Activated T-cell treated with anti-CD3 and anti-CD28 coated beads, Interleukin-2, amount 50 U/mL, for 4 hours (primary cell): ENCODE data around the gene PPP1R12B. TPM values are rescaled to one million over a fixed set of nuclear protein-coding genes. Genes with fewer than 3 reads are reported as not detected.
"Not testable (repeated sequence)": the region's sequence is repeated elsewhere in the genome, so short reads cannot be mapped to it uniquely, and the experiment has no call there.

ENCODE experiments used
- ATAC-seq, 2 donors: fragments of 200-7000 bp; cut with Tn5 transposase; one replicate each; pipeline ENCODE4 v1.10.0; 2021
- DNase-seq: peaks from one replicate; pipeline ENCODE4 v3.0.0-alpha.2; 2020
- H3K27me3 Mint-ChIP-seq: one replicate; pipeline ENCODE4 v1.8.0; 2021; ENCODE audit warnings: low read depth, mixed read lengths
- H3K36me3 Mint-ChIP-seq: one replicate; pipeline ENCODE4 v1.8.0; 2022; ENCODE audit warnings: mixed read lengths; ENCODE audit not compliant: insufficient read depth
- H3K4me1 Mint-ChIP-seq: one replicate; pipeline ENCODE4 v1.8.0; 2021; ENCODE audit warnings: low read depth, mixed read lengths
- H3K4me3 Mint-ChIP-seq: one replicate; pipeline ENCODE4 v1.8.0; 2021; ENCODE audit warnings: mild to moderate bottlenecking, moderate library complexity, mixed read lengths
- H3K9me3 Mint-ChIP-seq: one replicate; pipeline ENCODE4 v1.8.0; 2021; ENCODE audit warnings: mixed read lengths
- total RNA-seq, 3 donors: library from RNA; stranded (reverse); gene quantifications; one replicate each; pipeline ENCODE4 v1.2.1, GENCODE V29; 2021

The PPP1R12B gene
- total RNA-seq, 3 donors from 2014 or later, result 4.7 to 8.1 (median 5.4) TPM

GRCh38 chr1:202484820-202485219, 136.3 kb downstream of the PPP1R12B start:
- H3K27me3 Mint-ChIP-seq, ATAC-seq, DNase-seq, H3K4me3 Mint-ChIP-seq: not testable (repeated sequence)
- peaks cover 15% of the 10 kb centered on the region for H3K9me3 Mint-ChIP-seq
- peaks cover 20% of the 10 kb centered on the region for H3K36me3 Mint-ChIP-seq
- H3K4me1 Mint-ChIP-seq, result peaks cover 34% of the 10 kb centered on the region

DNA sequence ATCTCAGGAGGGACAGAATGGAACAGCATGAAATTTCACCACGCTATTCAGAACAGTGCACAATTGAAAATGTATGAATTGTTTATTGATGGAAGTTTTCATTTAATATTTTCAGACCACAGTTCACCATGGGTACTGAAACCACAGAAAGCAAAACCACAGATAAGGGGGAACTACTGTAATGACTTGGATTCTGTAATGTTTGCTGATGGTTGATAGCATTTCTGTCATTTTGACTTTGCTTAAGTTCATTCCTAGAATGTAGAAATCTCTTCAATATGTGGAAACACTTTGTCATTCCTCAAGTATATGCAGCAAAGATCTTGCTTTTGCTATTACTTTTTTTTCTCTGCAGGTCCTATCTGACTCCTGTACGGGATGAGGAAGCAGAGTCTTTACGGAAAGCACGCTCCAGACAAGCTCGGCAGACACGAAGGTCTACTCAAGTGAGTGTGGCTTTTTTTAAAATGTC, 139.7 kb downstream of the PPP1R12B start:
- peaks cover 21% of the 10 kb centered on the region for H3K36me3 Mint-ChIP-seq
- not testable (repeated sequence) for H3K4me3 Mint-ChIP-seq, H3K27me3 Mint-ChIP-seq, DNase-seq
- ATAC-seq, result peak; percentile 67 to 82
- H3K4me1 Mint-ChIP-seq, result peaks cover 24% of the 10 kb centered on the region
- peaks cover 15% of the 10 kb centered on the region for H3K9me3 Mint-ChIP-seq

- ATAC-seq, H3K4me3 Mint-ChIP-seq, H3K27me3 Mint-ChIP-seq, DNase-seq: not testable (repeated sequence)
- peaks cover 23% of the 10 kb centered on the region for H3K36me3 Mint-ChIP-seq
- H3K4me1 Mint-ChIP-seq, result peaks cover 15% of the 10 kb centered on the region
- H3K9me3 Mint-ChIP-seq, result peaks cover 10% of the 10 kb centered on the region
Observed at GRCh38 chr1:202489101-202489500, 140.6 kb downstream of the PPP1R12B start.

DNA sequence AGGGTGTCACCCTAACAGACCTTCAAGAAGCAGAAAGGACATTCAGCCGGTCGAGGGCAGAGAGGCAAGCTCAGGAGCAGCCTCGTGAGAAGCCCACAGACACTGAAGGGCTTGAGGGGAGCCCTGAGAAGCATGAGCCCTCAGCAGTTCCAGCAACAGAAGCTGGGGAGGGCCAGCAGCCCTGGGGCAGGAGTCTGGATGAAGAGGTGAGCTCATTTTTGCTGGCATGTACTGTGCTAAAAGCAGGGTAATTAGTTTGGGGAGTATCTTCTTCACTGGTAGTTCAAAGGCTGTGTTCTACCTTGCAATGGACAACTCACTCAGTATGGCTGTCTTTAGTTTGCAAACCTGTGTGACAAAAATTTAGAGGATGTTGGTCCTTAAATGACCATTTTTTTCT, 144.6 kb downstream of the PPP1R12B start:
- not testable (repeated sequence) for H3K9me3 Mint-ChIP-seq, H3K27me3 Mint-ChIP-seq, ATAC-seq, H3K4me3 Mint-ChIP-seq, H3K4me1 Mint-ChIP-seq, DNase-seq
- H3K36me3 Mint-ChIP-seq, result peaks cover 41% of the 10 kb centered on the region

GRCh38 chr1:202498542-202498941, 150.0 kb downstream of the PPP1R12B start:
- Mint-ChIP-seq H3K9me3 (no peaks in the 10 kb centered on the region), H3K27me3 (no peaks in the 10 kb centered on the region), H3K4me1 (no peaks in the 10 kb centered on the region), H3K36me3 (peaks cover 26% of the 10 kb centered on the region), H3K4me3 (no peak overlapping the region)
- DNase-seq (no peak), ATAC-seq (no peak)

DNA sequence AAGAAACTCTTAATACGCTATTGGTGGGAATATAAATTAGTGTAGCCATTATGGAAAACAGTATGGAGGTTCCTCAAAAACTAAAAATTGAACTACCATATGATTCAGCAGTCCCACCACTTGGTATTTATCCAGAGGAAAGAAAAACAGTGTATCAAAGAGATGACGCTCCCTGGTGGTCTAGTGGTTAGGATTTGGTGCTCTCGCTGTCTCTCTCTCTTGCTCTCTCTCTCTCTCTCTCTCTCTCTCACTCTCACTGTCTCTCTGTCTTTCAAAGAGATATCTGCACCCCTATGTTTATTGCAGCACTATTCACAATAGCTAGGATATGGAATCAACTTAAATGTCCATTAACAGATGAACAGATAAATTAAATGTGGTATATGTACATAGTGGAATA, 151.5 kb downstream of the PPP1R12B start:
- DNase-seq, H3K27me3 Mint-ChIP-seq, H3K9me3 Mint-ChIP-seq, H3K4me1 Mint-ChIP-seq, ATAC-seq, H3K4me3 Mint-ChIP-seq: not testable (repeated sequence)
- H3K36me3 Mint-ChIP-seq, result peaks cover 23% of the 10 kb centered on the region

- DNase-seq (no peak), ATAC-seq (no peak)
- Mint-ChIP-seq H3K4me1 (no peaks in the 10 kb centered on the region), H3K9me3 (no peaks in the 10 kb centered on the region), H3K4me3 (no peak overlapping the region), H3K36me3 (peaks cover 16% of the 10 kb centered on the region), H3K27me3 (no peaks in the 10 kb centered on the region)
Observed at GRCh38 chr1:202501281-202501680, 152.8 kb downstream of the PPP1R12B start.

DNA sequence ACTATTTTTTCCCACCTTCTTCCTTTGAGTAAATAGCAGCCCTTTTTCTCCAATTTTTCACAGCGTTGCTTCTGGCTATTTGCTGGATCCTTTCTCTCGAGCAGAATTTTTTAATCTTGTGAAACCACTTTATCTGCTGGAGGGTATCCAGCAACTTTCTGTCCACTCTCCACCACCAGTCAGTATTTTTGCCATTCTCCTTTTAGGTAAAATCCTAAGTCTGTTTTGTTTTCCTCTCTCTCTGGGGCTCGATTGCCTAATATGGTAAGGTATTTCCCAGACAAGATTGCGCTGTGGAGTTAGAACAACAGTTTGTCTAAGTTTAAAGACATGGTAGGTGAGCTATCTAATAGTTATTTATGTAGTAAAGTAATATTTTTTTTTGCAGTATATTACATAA, 156.9 kb downstream of the PPP1R12B start:
- no peak for ATAC-seq
- no peak for DNase-seq
- no peaks in the 10 kb centered on the region for H3K9me3 Mint-ChIP-seq
- no peak overlapping the region for H3K4me3 Mint-ChIP-seq
- H3K36me3 Mint-ChIP-seq, result peaks cover 12% of the 10 kb centered on the region
- no peaks in the 10 kb centered on the region for H3K4me1 Mint-ChIP-seq
- no peaks in the 10 kb centered on the region for H3K27me3 Mint-ChIP-seq

DNA sequence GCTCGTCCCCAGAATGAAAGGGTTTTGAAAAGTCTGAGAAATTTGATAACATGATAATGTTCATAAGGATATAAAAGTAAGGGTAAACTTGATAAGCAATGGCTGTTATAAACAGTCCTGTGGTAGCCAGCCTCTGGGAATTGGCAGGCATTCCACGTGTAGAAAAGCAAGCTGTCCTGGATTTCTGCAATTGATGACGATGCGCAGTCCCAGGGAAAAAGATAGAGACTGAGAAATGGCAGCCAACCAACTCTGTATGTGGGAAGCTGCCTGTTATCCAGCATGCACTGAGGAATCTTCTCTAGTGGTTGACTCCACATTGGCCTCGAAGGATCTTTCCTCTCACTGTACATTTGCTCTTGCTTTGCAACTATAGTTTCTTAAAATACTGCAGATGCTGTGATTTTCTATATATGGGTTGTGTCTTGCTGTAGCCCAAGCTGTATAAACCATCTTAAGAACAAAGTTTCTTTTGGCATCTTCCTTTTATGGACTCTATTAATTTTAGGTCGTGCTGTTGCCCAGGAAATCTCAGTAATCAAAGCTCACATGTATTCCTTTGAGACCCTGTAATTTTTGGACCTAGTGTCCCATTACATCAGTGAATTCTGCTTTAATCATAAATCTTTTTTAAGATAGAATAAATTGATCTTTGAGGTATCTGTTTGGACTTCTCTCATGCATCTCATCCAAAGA, 157.5 kb downstream of the PPP1R12B start:
- H3K9me3 Mint-ChIP-seq, DNase-seq, H3K27me3 Mint-ChIP-seq, H3K4me3 Mint-ChIP-seq, H3K4me1 Mint-ChIP-seq, ATAC-seq: not testable (repeated sequence)
- peaks cover 12% of the 10 kb centered on the region for H3K36me3 Mint-ChIP-seq

- not testable (repeated sequence) for H3K9me3 Mint-ChIP-seq, DNase-seq, ATAC-seq, H3K4me3 Mint-ChIP-seq, H3K27me3 Mint-ChIP-seq, H3K4me1 Mint-ChIP-seq
- peaks cover 14% of the 10 kb centered on the region for H3K36me3 Mint-ChIP-seq
Observed at GRCh38 chr1:202508863-202509262, 160.4 kb downstream of the PPP1R12B start.

DNA sequence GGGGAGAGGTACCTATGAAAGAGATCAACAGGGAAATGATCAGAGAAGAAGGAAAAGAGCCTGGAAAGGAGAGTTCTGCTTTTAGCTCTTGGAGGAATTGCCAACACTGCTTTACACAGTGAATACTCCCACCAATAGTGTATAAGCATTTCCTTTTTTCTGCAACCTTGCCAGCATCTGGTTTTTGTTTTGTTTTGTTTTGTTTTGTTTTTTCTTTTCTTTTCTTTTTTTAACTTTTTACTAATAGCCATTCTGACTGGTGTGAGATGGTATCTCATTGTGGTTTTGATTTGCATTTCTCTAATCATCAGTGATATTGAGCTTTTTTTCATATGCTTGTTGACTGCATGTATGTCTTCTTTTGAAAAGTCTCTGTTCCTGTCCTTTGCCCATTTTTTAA, 165.4 kb downstream of the PPP1R12B start:
- ATAC-seq, H3K9me3 Mint-ChIP-seq, DNase-seq, H3K4me1 Mint-ChIP-seq, H3K4me3 Mint-ChIP-seq, H3K27me3 Mint-ChIP-seq: not testable (repeated sequence)
- H3K36me3 Mint-ChIP-seq, result peaks cover 21% of the 10 kb centered on the region

GRCh38 chr1:202516434-202516877, 168.0 kb downstream of the PPP1R12B start:
- DNase-seq (no peak), ATAC-seq (no peak)
- Mint-ChIP-seq H3K36me3 (peaks cover 26% of the 10 kb centered on the region), H3K9me3 (no peaks in the 10 kb centered on the region), H3K4me3 (no peak overlapping the region), H3K4me1 (no peaks in the 10 kb centered on the region), H3K27me3 (no peaks in the 10 kb centered on the region)

DNA sequence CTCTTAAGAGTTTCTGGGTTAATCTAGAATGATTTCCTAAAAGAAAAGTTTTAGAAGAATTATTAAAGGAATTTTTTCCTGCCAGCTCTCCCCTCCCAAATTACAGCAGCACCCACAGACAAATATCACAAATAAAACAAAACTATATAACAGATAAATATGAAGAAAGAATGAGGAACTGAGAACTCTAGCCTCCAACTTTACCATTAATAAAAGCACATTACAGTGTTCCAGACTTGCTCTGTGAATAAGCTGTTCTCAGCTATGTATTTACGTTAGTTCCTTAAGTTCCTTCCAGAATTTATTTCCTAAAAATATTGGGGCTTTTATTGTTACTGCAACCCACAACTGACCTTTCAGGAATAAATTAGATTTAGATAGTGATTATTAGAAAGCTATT, 168.6 kb downstream of the PPP1R12B start:
- ATAC-seq, DNase-seq, H3K9me3 Mint-ChIP-seq, H3K27me3 Mint-ChIP-seq, H3K4me1 Mint-ChIP-seq, H3K4me3 Mint-ChIP-seq: not testable (repeated sequence)
- H3K36me3 Mint-ChIP-seq, result peaks cover 27% of the 10 kb centered on the region

- not testable (repeated sequence) for ATAC-seq, H3K9me3 Mint-ChIP-seq, H3K4me1 Mint-ChIP-seq, H3K27me3 Mint-ChIP-seq, DNase-seq, H3K4me3 Mint-ChIP-seq
- peaks cover 29% of the 10 kb centered on the region for H3K36me3 Mint-ChIP-seq
Observed at GRCh38 chr1:202518180-202518579, 169.7 kb downstream of the PPP1R12B start.

GRCh38 chr1:202518905-202519304, 170.4 kb downstream of the PPP1R12B start:
- not testable (repeated sequence) for H3K4me3 Mint-ChIP-seq, DNase-seq, ATAC-seq, H3K4me1 Mint-ChIP-seq, H3K9me3 Mint-ChIP-seq, H3K27me3 Mint-ChIP-seq
- peaks cover 29% of the 10 kb centered on the region for H3K36me3 Mint-ChIP-seq
